Loucy (cell line): Measurements from ENCODE around the gene CXCR3.
A peak's percentile ranks its signal among the peaks of the same experiment; 100 is the strongest.

Experiments used
- H2AFZ ChIP-seq: fragments of 200-600 bp; sonication (generic); 2 replicates; pipeline ENCODE4 v1.6.0; 2016; ENCODE audit warnings: antibody characterized with exemption, mild to moderate bottlenecking, low read length, moderate library complexity
- H3F3A ChIP-seq: fragments of 200-600 bp; 2 replicates; pipeline ENCODE4 v1.6.0; 2016; ENCODE audit warnings: antibody characterized with exemption, low read depth, mild to moderate bottlenecking
- H3K27me3 ChIP-seq: fragments of 200-600 bp; sonication (generic); 2 replicates; pipeline ENCODE4 v1.6.1; 2014; ENCODE audit warnings: low read length, mild to moderate bottlenecking; ENCODE audit not compliant: insufficient read depth, poor library complexity, severe bottlenecking
- H3K36me3 ChIP-seq: fragments of 200-600 bp; sonication (generic); 2 replicates; pipeline ENCODE4 v1.6.1; 2016; ENCODE audit warnings: low read length; ENCODE audit not compliant: insufficient read depth
- H3K4me1 ChIP-seq: fragments of 200-600 bp; sonication (generic); 2 replicates; pipeline ENCODE4 v1.5.1; 2014; ENCODE audit warnings: low read length, mild to moderate bottlenecking; ENCODE audit not compliant: insufficient read depth, poor library complexity, severe bottlenecking
- H3K4me2 ChIP-seq: fragments of 200-600 bp; sonication (generic); 2 replicates; pipeline ENCODE4 v1.6.0; 2014; ENCODE audit warnings: antibody characterized with exemption, low read length, low read depth, mild to moderate bottlenecking; ENCODE audit not compliant: poor library complexity, severe bottlenecking
- H3K4me3 ChIP-seq: fragments of 200-600 bp; sonication (generic); 2 replicates; pipeline ENCODE4 v1.5.1; 2014; ENCODE audit warnings: low read length, mild to moderate bottlenecking, mixed read lengths; ENCODE audit not compliant: poor library complexity, severe bottlenecking
- H3K79me2 ChIP-seq: fragments of 200-600 bp; sonication (generic); 2 replicates; pipeline ENCODE4 v1.6.1; 2014; ENCODE audit warnings: low read length; ENCODE audit not compliant: insufficient read depth
- H3K9ac ChIP-seq: fragments of 200-600 bp; sonication (generic); 2 replicates; pipeline ENCODE4 v1.6.0; 2014; ENCODE audit warnings: mild to moderate bottlenecking, low read depth, low read length, moderate library complexity; ENCODE audit not compliant: poor library complexity, severe bottlenecking
- H3K9me2 ChIP-seq: fragments of 200-600 bp; sonication (generic); replicated peaks from 2 replicates; pipeline ENCODE4 v1.6.1; 2016; ENCODE audit warnings: low read depth, low read length, mixed read lengths
- H3K9me3 ChIP-seq: fragments of 200-600 bp; sonication (generic); 2 replicates; pipeline ENCODE4 v1.6.1; 2014; ENCODE audit warnings: mild to moderate bottlenecking, antibody characterized with exemption, low read length, low read depth; ENCODE audit not compliant: insufficient read depth
- H4K20me1 ChIP-seq: fragments of 200-600 bp; sonication (generic); 2 replicates; pipeline ENCODE4 v1.6.0; 2014; ENCODE audit warnings: antibody characterized with exemption, low read length, mild to moderate bottlenecking; ENCODE audit not compliant: insufficient read depth, poor library complexity, severe bottlenecking
- EZH2phosphoT487 ChIP-seq: fragments of 200-600 bp; IDR thresholded peaks from 2 replicates; pipeline ENCODE4 v1.6.1; 2018; ENCODE audit warnings: antibody characterized with exemption, mild to moderate bottlenecking, moderate library complexity, borderline replicate concordance
- TF ChIP-seq, protein P1 (sequence below): fragments of 200-600 bp; sonication (generic); conservative IDR thresholded peaks from 2 replicates; pipeline ENCODE4 v1.5.1; 2014; ENCODE audit warnings: mild to moderate bottlenecking, antibody characterized with exemption, low read length

CXCR3 gene

GRCh38 chrX:71609095-71609750, 9.1 kb downstream of the CXCR3 start:
- peaks cover 5% of the 10 kb centered on the region; the same call in 1 of the 2 replicates for H3K36me3 ChIP-seq
- H3K27me3 ChIP-seq, result no peaks in the 10 kb centered on the region
- H3K9me3 ChIP-seq, result no peaks in the 10 kb centered on the region
- TF ChIP-seq, protein P1, sequence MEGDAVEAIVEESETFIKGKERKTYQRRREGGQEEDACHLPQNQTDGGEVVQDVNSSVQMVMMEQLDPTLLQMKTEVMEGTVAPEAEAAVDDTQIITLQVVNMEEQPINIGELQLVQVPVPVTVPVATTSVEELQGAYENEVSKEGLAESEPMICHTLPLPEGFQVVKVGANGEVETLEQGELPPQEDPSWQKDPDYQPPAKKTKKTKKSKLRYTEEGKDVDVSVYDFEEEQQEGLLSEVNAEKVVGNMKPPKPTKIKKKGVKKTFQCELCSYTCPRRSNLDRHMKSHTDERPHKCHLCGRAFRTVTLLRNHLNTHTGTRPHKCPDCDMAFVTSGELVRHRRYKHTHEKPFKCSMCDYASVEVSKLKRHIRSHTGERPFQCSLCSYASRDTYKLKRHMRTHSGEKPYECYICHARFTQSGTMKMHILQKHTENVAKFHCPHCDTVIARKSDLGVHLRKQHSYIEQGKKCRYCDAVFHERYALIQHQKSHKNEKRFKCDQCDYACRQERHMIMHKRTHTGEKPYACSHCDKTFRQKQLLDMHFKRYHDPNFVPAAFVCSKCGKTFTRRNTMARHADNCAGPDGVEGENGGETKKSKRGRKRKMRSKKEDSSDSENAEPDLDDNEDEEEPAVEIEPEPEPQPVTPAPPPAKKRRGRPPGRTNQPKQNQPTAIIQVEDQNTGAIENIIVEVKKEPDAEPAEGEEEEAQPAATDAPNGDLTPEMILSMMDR, result no peak
- no peak for TF ChIP-seq EZH2phosphoT487
- H3K4me3 ChIP-seq, result no peak overlapping the region
- no peaks in the 10 kb centered on the region for H4K20me1 ChIP-seq
- no peak overlapping the region for H3K9ac ChIP-seq
- no peak overlapping the region for H3K4me2 ChIP-seq
- H3F3A ChIP-seq, result no peaks in the 10 kb centered on the region; the same call in 1 of the 2 replicates
- peaks cover 35% of the 10 kb centered on the region for H3K4me1 ChIP-seq
- H3K9me2 ChIP-seq, result no peaks in the 10 kb centered on the region
- H2AFZ ChIP-seq, result no peak overlapping the region
- H3K79me2 ChIP-seq, result no peaks in the 10 kb centered on the region

DNA sequence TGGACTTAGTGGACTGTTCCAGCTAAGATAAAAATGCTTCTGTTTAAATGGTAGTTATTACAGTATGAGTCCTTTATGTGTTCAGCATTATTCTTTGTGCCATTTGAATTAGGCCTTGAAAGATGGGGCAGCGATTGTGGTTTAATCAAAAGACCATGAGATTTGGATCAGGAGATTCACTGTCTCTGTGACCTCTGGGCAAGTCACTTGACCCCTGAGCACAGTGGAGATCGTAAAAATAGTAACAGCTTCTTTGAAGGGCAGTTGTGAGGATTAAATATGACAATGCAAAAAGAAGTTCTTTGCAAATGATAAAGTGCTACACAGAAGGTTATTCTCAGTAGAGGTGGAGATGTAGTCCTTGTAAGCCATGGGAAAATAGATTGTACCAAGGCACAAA, 10.8 kb downstream of the CXCR3 start:
- peak overlapping the region; percentile 91; the same call in 1 of the 2 replicates for H2AFZ ChIP-seq
- no peaks in the 10 kb centered on the region for H4K20me1 ChIP-seq
- no peaks in the 10 kb centered on the region for H3K27me3 ChIP-seq
- H3K4me1 ChIP-seq, result peaks cover 35% of the 10 kb centered on the region
- H3K9ac ChIP-seq, result peak overlapping the region; percentile 48
- H3K9me3 ChIP-seq, result no peaks in the 10 kb centered on the region
- TF ChIP-seq, protein P1, result no peak
- TF ChIP-seq EZH2phosphoT487, result no peak
- H3K9me2 ChIP-seq, result no peaks in the 10 kb centered on the region
- no peak overlapping the region for H3K4me3 ChIP-seq
- H3K4me2 ChIP-seq, result peak overlapping the region; percentile 33
- no peaks in the 10 kb centered on the region for H3K79me2 ChIP-seq
- H3K36me3 ChIP-seq, result peaks cover 5% of the 10 kb centered on the region; the same call in 1 of the 2 replicates
- H3F3A ChIP-seq, result no peaks in the 10 kb centered on the region; the same call in 1 of the 2 replicates

- Histone ChIP-seq H3F3A (no peaks in the 10 kb centered on the region; the same call in 1 of the 2 replicates), H3K9me2 (no peaks in the 10 kb centered on the region), H2AFZ (peak overlapping the region; percentile 91), H3K27me3 (no peaks in the 10 kb centered on the region), H3K4me3 (peak overlapping the region; percentile 38), H3K79me2 (no peaks in the 10 kb centered on the region), H3K4me2 (peak overlapping the region; percentile 33), H3K4me1 (peaks cover 35% of the 10 kb centered on the region), H3K9me3 (no peaks in the 10 kb centered on the region), H3K36me3 (peaks cover 5% of the 10 kb centered on the region; the same call in 1 of the 2 replicates), H4K20me1 (no peaks in the 10 kb centered on the region), H3K9ac (peak overlapping the region; percentile 48)
- no peak for TF ChIP-seq EZH2phosphoT487
- TF ChIP-seq, protein P1, result no peak
Observed at GRCh38 chrX:71606536-71607216, 11.6 kb downstream of the CXCR3 start.
